GM19240 (cell line): Measurements from ENCODE around the gene MYOCD.

Experiments used
- DNase-seq: peaks from one replicate; pipeline ENCODE4 v3.0.0; 2011; ENCODE audit warnings: low spot score; ENCODE audit not compliant: insufficient read length

MYOCD gene

GRCh38 chr17:12641084-12641483 lies 24.6 kb upstream of the MYOCD start:
- no peak for DNase-seq

GRCh38 chr17:12642034-12642433 lies 23.7 kb upstream of the MYOCD start:
- DNase-seq = no peak

GRCh38 chr17:12643822-12644221 lies 21.9 kb upstream of the MYOCD start:
- DNase-seq = no peak

- no peak for DNase-seq
Measured at GRCh38 chr17:12644623-12645022, 21.1 kb upstream of the MYOCD start.

GRCh38 chr17:12646761-12647422 lies 18.8 kb upstream of the MYOCD start:
- DNase-seq = no peak

GRCh38 chr17:12648498-12648897 lies 17.2 kb upstream of the MYOCD start:
- no peak for DNase-seq

GRCh38 chr17:12655936-12656335 lies 9.8 kb upstream of the MYOCD start:
- DNase-seq = no peak

- DNase-seq = no peak
Measured at GRCh38 chr17:12656354-12656753, 9.3 kb upstream of the MYOCD start.

GRCh38 chr17:12659500-12659899 lies 6.2 kb upstream of the MYOCD start:
- no peak for DNase-seq

GRCh38 chr17:12664252-12664651 lies 1.4 kb upstream of the MYOCD start:
- DNase-seq = no peak

GRCh38 chr17:12664894-12665262 lies 812 bp upstream of the MYOCD start:
- DNase-seq = no peak

- DNase-seq = no peak
Measured at GRCh38 chr17:12666718-12667117, 1.0 kb downstream of the MYOCD start.

- DNase-seq = no peak
Measured at GRCh38 chr17:12667299-12667958, 1.7 kb downstream of the MYOCD start.

- no peak for DNase-seq
Measured at GRCh38 chr17:12671906-12672305, 6.2 kb downstream of the MYOCD start.

- no peak for DNase-seq
Measured at GRCh38 chr17:12672947-12673346, 7.3 kb downstream of the MYOCD start.

GRCh38 chr17:12673788-12674187 lies 8.1 kb downstream of the MYOCD start:
- DNase-seq = no peak

GRCh38 chr17:12680407-12680897 lies 14.8 kb downstream of the MYOCD start:
- DNase-seq = no peak

- DNase-seq = no peak
Measured at GRCh38 chr17:12680993-12681392, 15.3 kb downstream of the MYOCD start.

- DNase-seq = no peak
Measured at GRCh38 chr17:12683299-12683698, 17.6 kb downstream of the MYOCD start.

- no peak for DNase-seq
Measured at GRCh38 chr17:12686486-12686885, 20.8 kb downstream of the MYOCD start.

- DNase-seq = no peak
Measured at GRCh38 chr17:12688382-12688781, 22.7 kb downstream of the MYOCD start.

GRCh38 chr17:12691173-12691572 lies 25.5 kb downstream of the MYOCD start:
- DNase-seq = no peak

GRCh38 chr17:12693640-12694039 lies 27.9 kb downstream of the MYOCD start:
- no peak for DNase-seq
